Measurements from ENCODE around the gene KDM2B.

DNA sequence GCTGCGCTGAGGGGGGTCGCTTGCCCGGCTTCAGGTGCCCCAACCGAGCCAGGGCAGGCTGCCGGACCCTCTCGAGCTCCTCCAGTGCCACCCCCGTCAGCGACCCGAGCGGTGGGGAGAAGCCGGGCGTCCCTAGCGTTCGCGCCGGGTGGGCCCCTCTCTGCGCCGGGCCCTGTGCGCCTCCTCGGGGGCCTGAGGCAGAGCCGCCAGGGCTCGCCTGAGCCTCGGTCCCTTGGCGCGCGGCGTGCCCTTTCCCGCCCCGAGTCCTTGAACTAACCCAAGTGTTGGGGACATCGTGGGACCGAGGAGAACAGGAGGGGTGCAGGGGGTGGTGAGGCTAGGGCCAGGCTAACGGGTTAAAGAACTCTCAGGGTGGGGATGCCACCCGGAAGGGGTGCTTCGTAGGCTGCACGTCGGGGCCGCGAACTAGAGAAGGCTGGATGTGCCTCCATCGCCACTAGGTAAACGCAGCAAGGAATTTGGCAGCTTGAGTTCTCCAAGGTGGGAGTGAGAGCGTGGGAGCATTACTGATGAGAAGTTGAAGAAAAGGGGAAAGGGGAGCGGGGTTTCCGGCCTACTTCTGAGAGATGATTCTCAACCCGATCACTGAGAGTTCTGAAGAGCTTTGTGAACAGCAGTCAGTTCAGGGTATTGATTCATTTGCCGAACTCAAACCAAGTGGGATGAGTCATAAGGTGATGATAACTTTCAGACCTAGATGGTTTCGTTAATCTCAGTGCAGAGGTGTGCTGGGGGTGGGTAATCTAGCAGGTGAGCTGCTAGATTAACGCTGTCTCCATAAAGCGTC is 180.3 kb downstream of the KDM2B start:
- TF ChIP-seq BRCA1 (IDR thresholded peaks at IDR 0.05; ENCODE audit: low read depth, low read length) = no peak
- TF ChIP-seq, protein P1, sequence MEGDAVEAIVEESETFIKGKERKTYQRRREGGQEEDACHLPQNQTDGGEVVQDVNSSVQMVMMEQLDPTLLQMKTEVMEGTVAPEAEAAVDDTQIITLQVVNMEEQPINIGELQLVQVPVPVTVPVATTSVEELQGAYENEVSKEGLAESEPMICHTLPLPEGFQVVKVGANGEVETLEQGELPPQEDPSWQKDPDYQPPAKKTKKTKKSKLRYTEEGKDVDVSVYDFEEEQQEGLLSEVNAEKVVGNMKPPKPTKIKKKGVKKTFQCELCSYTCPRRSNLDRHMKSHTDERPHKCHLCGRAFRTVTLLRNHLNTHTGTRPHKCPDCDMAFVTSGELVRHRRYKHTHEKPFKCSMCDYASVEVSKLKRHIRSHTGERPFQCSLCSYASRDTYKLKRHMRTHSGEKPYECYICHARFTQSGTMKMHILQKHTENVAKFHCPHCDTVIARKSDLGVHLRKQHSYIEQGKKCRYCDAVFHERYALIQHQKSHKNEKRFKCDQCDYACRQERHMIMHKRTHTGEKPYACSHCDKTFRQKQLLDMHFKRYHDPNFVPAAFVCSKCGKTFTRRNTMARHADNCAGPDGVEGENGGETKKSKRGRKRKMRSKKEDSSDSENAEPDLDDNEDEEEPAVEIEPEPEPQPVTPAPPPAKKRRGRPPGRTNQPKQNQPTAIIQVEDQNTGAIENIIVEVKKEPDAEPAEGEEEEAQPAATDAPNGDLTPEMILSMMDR (IDR thresholded peaks at IDR 0.05 in 2 of 3, conservative IDR thresholded peaks at IDR 0.05 in 1 of 3; ENCODE audit: control insufficient read depth in 2 of 3, extremely low read depth in 1 of 3, insufficient read depth in 1 of 3, low read depth in 3 of 3, low read length in 3 of 3) = no peak

Measured in GM12878 (cell line).